ENCODE results near the gene GBP3.
A peak's percentile ranks its signal among the peaks of the same experiment; 100 is the strongest.
"Not testable (repeated sequence)": the region's sequence is repeated elsewhere in the genome, so short reads cannot be mapped to it uniquely, and the experiment has no call there.

The GBP3 gene

GRCh38 chr1:88979749-88980116 is 42.9 kb downstream of the GBP3 start:
- Histone ChIP-seq H3K9me3 (ENCODE audit: control insufficient read depth, low read length) (no peaks in the 10 kb centered on the region), H3K79me2 (peaks cover 15% of the 10 kb centered on the region), H3K27ac (no peak overlapping the region), H3K4me2 (ENCODE audit: low read length) (no peak overlapping the region), H3K4me1 (peaks cover 8% of the 10 kb centered on the region), H3K36me3 (ENCODE audit: control insufficient read depth, insufficient read depth, low read length) (no peaks in the 10 kb centered on the region), H3K9ac (no peak overlapping the region), H3K27me3 (ENCODE audit: control insufficient read depth, insufficient read depth, low read length) (no peaks in the 10 kb centered on the region), H3K4me3 (ENCODE audit: low read depth, low read length) (no peak overlapping the region), H2AFZ (no peak overlapping the region)
- no peak for TF ChIP-seq CTCF (IDR thresholded peaks at IDR 0.05)

GRCh38 chr1:88979054-88979748 is 43.5 kb downstream of the GBP3 start:
- Histone ChIP-seq H3K4me1 (peaks cover 8% of the 10 kb centered on the region), H3K4me2 (ENCODE audit: low read length) (no peak overlapping the region), H3K9me3 (ENCODE audit: control insufficient read depth, low read length) (no peaks in the 10 kb centered on the region), H3K9ac (no peak overlapping the region), H3K27ac (no peak overlapping the region), H2AFZ (no peak overlapping the region), H3K79me2 (peaks cover 16% of the 10 kb centered on the region), H3K36me3 (ENCODE audit: control insufficient read depth, insufficient read depth, low read length) (no peaks in the 10 kb centered on the region), H3K27me3 (ENCODE audit: control insufficient read depth, insufficient read depth, low read length) (no peaks in the 10 kb centered on the region), H3K4me3 (ENCODE audit: low read depth, low read length) (no peak overlapping the region)
- no peak for TF ChIP-seq CTCF (IDR thresholded peaks at IDR 0.05)

- H3K4me2 ChIP-seq (ENCODE audit: low read length) = no peak overlapping the region
- H3K27me3 ChIP-seq (ENCODE audit: control insufficient read depth, insufficient read depth, low read length) = no peaks in the 10 kb centered on the region
- no peak for TF ChIP-seq CTCF (IDR thresholded peaks at IDR 0.05)
- no peak overlapping the region for H3K4me3 ChIP-seq (ENCODE audit: low read depth, low read length)
- no peak overlapping the region for H3K27ac ChIP-seq
- H3K4me1 ChIP-seq = no peaks in the 10 kb centered on the region
- H3K79me2 ChIP-seq = peaks cover 18% of the 10 kb centered on the region
- no peaks in the 10 kb centered on the region for H3K9me3 ChIP-seq (ENCODE audit: control insufficient read depth, low read length)
- no peak overlapping the region for H3K9ac ChIP-seq
- H2AFZ ChIP-seq = no peak overlapping the region
- H3K36me3 ChIP-seq (ENCODE audit: control insufficient read depth, insufficient read depth, low read length) = no peaks in the 10 kb centered on the region
These were observed 46.4 kb downstream of the GBP3 start for GRCh38 chr1:88976235-88976634.

- H3K36me3 ChIP-seq (ENCODE audit: control insufficient read depth, insufficient read depth, low read length); H3K4me2 ChIP-seq (ENCODE audit: low read length); H3K4me1 ChIP-seq; H3K27me3 ChIP-seq (ENCODE audit: control insufficient read depth, insufficient read depth, low read length); H3K9me3 ChIP-seq (ENCODE audit: control insufficient read depth, low read length); H3K9ac ChIP-seq; H3K27ac ChIP-seq; H3K4me3 ChIP-seq (ENCODE audit: low read depth, low read length); H2AFZ ChIP-seq: not testable (repeated sequence)
- H3K79me2 ChIP-seq = peaks cover 18% of the 10 kb centered on the region
These were observed 48.0 kb downstream of the GBP3 start for GRCh38 chr1:88974616-88975172.

- H3K4me1 ChIP-seq = no peaks in the 10 kb centered on the region
- TF ChIP-seq CTCF (IDR thresholded peaks at IDR 0.05) = peak; percentile 55
These were observed 49.0 kb downstream of the GBP3 start for GRCh38 chr1:88973520-88974137.

More at GRCh38 chr1:88973520-88974137, 49.0 kb downstream of the GBP3 start:
- Histone ChIP-seq H3K4me3 (ENCODE audit: low read depth, low read length) (peak overlapping the region; percentile 23), H2AFZ (no peak overlapping the region), H3K27me3 (ENCODE audit: control insufficient read depth, insufficient read depth, low read length) (no peaks in the 10 kb centered on the region), H3K4me2 (ENCODE audit: low read length) (no peak overlapping the region), H3K79me2 (peaks cover 18% of the 10 kb centered on the region), H3K9ac (no peak overlapping the region), H3K27ac (no peak overlapping the region), H3K9me3 (ENCODE audit: control insufficient read depth, low read length) (no peaks in the 10 kb centered on the region), H3K36me3 (ENCODE audit: control insufficient read depth, insufficient read depth, low read length) (no peaks in the 10 kb centered on the region)

All from parathyroid adenoma (tissue), 2 donors.